Heart left ventricle (tissue), 16 donors: ENCODE data around the gene PCBP3. TPM values are rescaled to one million over a fixed set of nuclear protein-coding genes. Genes with fewer than 3 reads are reported as not detected.
"Not testable (repeated sequence)": the region's sequence is repeated elsewhere in the genome, so short reads cannot be mapped to it uniquely, and the experiment has no call there.

Source experiments
- ATAC-seq, 4 donors: fragments of 200-7000 bp; cut with Tn5 transposase; one replicate each; pipeline ENCODE4 v1.9.1; 2020 to 2022; ENCODE audit warnings: moderate library complexity in 4 of 4, mild to moderate bottlenecking in 3 of 4, moderate number of reproducible peaks in 1 of 4
- DNase-seq, 5 donors: peaks; one replicate each; pipeline ENCODE4 v3.0.0-alpha.2; 2020
- H3K27ac ChIP-seq, 12 donors: fragments of 200-600 bp; sonication (generic) in 4 of 12; one replicate each; pipeline versions ENCODE4 v1.5.0 to v1.8.0; 2016 to 2022; ENCODE audit warnings: mild to moderate bottlenecking in 2 of 12
- H3K27me3 ChIP-seq, 9 donors: fragments of 200-600 bp; sonication (generic) in 2 of 9; one replicate each; pipeline versions ENCODE4 v1.5.1 to v1.8.0; 2016 to 2022; ENCODE audit warnings: mild to moderate bottlenecking in 3 of 9
- H3K36me3 ChIP-seq, 9 donors: fragments of 200-600 bp; sonication (generic) in 2 of 9; one replicate each; pipeline versions ENCODE4 v1.5.0 to v1.8.0; 2018 to 2022; ENCODE audit warnings: mild to moderate bottlenecking in 2 of 9
- H3K4me1 ChIP-seq, 12 donors: fragments of 200-600 bp; sonication (generic) in 4 of 12; one replicate each; pipeline versions ENCODE4 v1.5.0 to v1.8.0; 2016 to 2022; ENCODE audit warnings: mild to moderate bottlenecking in 3 of 12
- H3K4me3 ChIP-seq, 12 donors: fragments of 200-600 bp; sonication (generic) in 4 of 12; one replicate each; pipeline versions ENCODE4 v1.5.0 to v1.8.0; 2017 to 2022; ENCODE audit warnings: mild to moderate bottlenecking in 9 of 12, moderate library complexity in 4 of 12
- H3K9me3 ChIP-seq, 12 donors: fragments of 200-600 bp; sonication (generic) in 4 of 12; one replicate each; pipeline versions ENCODE4 v1.5.0 to v1.8.0; 2016 to 2022; ENCODE audit warnings: mild to moderate bottlenecking in 1 of 12
- CTCF ChIP-seq, 12 donors: fragments of 200-600 bp; sonication (generic) in 4 of 12; IDR thresholded peaks; one replicate each; pipeline versions ENCODE4 v1.5.0 to v1.8.0; 2018 to 2022; ENCODE audit warnings: antibody characterized with exemption in 12 of 12, mild to moderate bottlenecking in 5 of 12
- POLR2A ChIP-seq, 2 donors: fragments of 450-650 bp; IDR thresholded peaks; one replicate each; pipeline ENCODE4 v1.6.1; 2017; ENCODE audit warnings: antibody characterized with exemption in 2 of 2, mild to moderate bottlenecking in 2 of 2, moderate library complexity in 2 of 2
- WGBS, 4 donors: extraction: QIAGEN DNeasy Blood & Tissue Kit in 2 of 4; methylation state at CpG; one replicate each; pipeline versions ENCODE4 v1.1.5 to v1.1.7; 2013 to 2018; 5-methylcytosine and 5-hydroxymethylcytosine counted together
- intact Hi-C, 10 donors: fragments of 100-400 bp; cut with DNase I; formaldehyde crosslinking; loops; one replicate each; pipeline versions ENCODE4 v1.11.1 to v1.14.2; 2022
- polyA plus RNA-seq, 2 donors: library from polyadenylated mRNA; stranded (reverse); fragments of 200-250 nt; gene quantifications; one replicate each; pipeline ENCODE4 v1.2.3, GENCODE V29; 2013
- total RNA-seq, 9 donors: library from RNA; depleted of rRNA in 2 of 9; stranded (reverse); fragments of >200 nt in 2 of 9; fragmentation: NEBNext Ultra II Directional in 3 of 9; extraction: Animal tissue kit (Norgen Biotek cat#: 25700) in 3 of 9; gene quantifications; one replicate each; pipeline versions ENCODE4 v1.1.0 to v1.2.4, GENCODE V29; 2016 to 2023
- donor health status: ischemic (EF 13 %, LVEDD 7.1; RV severe dilation, severe dysfunction).
- donor health status: healthy with polysubstance abuse.
- donor health status: DM: no; HTN: yes; CAD: no.
- donor health status: DM: no; HTN: no; CAD: no.
- donor health status: ischemic (EF 25% LVEDD 6.9; RV normal size, moderate dysfunction).
- donor health status: ischemic (EF 25% LVEDD 5.7; RV mildly dilated, moderate dysfunction).
- donor health status: healthy.
- donor health status: DM: yes; HTN: yes; CAD: no.
- donor health status: ischemic (EF 35%, LVEDD 5.7; RV mildly dilated, moderate dysfunction).
- donor health status: nonischemic (EF 11% LVEDD 7.7; RV severe dilation, severe dysfunction).
- donor health status: DM: yes; HTN: yes; CAD: no.
- donor health status: PGD.
- donor health status: ischemic (EF 29% LVEDD 5.4; RV normal size, mild dysfunction).
- donor health status: nonischemic (EF 23%, LVEDD 6.1; RV moderate dilation, normal function).

PCBP3 gene
- total and polyA plus RNA-seq, 11 donors: 0.72 to 11.4 (median 2.5) TPM; not detected in 1

- Histone ChIP-seq H3K9me3 (no peaks in the 10 kb centered on the region), H3K4me3 (no peak overlapping the region), H3K36me3 (no peaks in the 10 kb centered on the region), H3K27ac (no peak overlapping the region), H3K27me3 (peaks cover 0 to 49% (median 6%) of the 10 kb centered on the region in 9 donors), H3K4me1 (no peaks in the 10 kb centered on the region)
- no peak for DNase-seq
- no peak for ATAC-seq
- WGBS, 4 donors: 64 to 74% (median 72%) methylated on average over 12 of the region's 12 CpGs
- TF ChIP-seq POLR2A (IDR thresholded peaks at IDR 0.05): no peak
- no peak for TF ChIP-seq CTCF (IDR thresholded peaks at IDR 0.05)
- intact Hi-C loops: no loop called here
Observed at GRCh38 chr21:45620201-45620923, 23.2 kb upstream of the PCBP3 start.

- 64 to 78% (median 76%) methylated on average over 8 to 10 of the region's 10 CpGs for WGBS, 4 donors
- DNase-seq, H3K27ac ChIP-seq, H3K4me1 ChIP-seq, H3K9me3 ChIP-seq, ATAC-seq, H3K36me3 ChIP-seq, H3K4me3 ChIP-seq, intact Hi-C loops: not testable (repeated sequence)
- H3K27me3 ChIP-seq: peaks cover 0 to 43% (median 4%) of the 10 kb centered on the region in 9 donors
Observed at GRCh38 chr21:45621435-45622331, 21.8 kb upstream of the PCBP3 start.

- Histone ChIP-seq H3K27ac (no peak overlapping the region), H3K4me3 (no peak overlapping the region), H3K36me3 (no peaks in the 10 kb centered on the region), H3K9me3 (no peaks in the 10 kb centered on the region), H3K4me1 (no peaks in the 10 kb centered on the region), H3K27me3 (peaks cover 0 to 35% (median 4%) of the 10 kb centered on the region in 9 donors)
- intact Hi-C loops: no loop called here
- ATAC-seq (no peak), DNase-seq (no peak)
- 70 to 77% (median 73%) methylated on average over 19 of the region's 19 CpGs for WGBS, 4 donors
- TF ChIP-seq CTCF (IDR thresholded peaks at IDR 0.05): no peak
- TF ChIP-seq POLR2A (IDR thresholded peaks at IDR 0.05): no peak
Observed at GRCh38 chr21:45622416-45623097, 21.0 kb upstream of the PCBP3 start.

- Histone ChIP-seq H3K4me1 (no peaks in the 10 kb centered on the region), H3K36me3 (no peaks in the 10 kb centered on the region), H3K9me3 (no peaks in the 10 kb centered on the region), H3K27me3 (peaks cover 0 to 26% (median 4%) of the 10 kb centered on the region in 9 donors), H3K4me3 (no peak overlapping the region), H3K27ac (no peak overlapping the region)
- ATAC-seq (no peak), DNase-seq (no peak)
- TF ChIP-seq CTCF (IDR thresholded peaks at IDR 0.05): no peak
- TF ChIP-seq POLR2A (IDR thresholded peaks at IDR 0.05): no peak
- intact Hi-C loops: no loop called here
- 73 to 82% (median 81%) methylated on average over 7 of the region's 7 CpGs for WGBS, 4 donors
Observed at GRCh38 chr21:45623436-45623835, 20.1 kb upstream of the PCBP3 start.

GRCh38 chr21:45626127-45626526 lies 17.4 kb upstream of the PCBP3 start:
- ATAC-seq, H3K4me3 ChIP-seq, H3K4me1 ChIP-seq, H3K27ac ChIP-seq, H3K36me3 ChIP-seq, intact Hi-C loops, H3K27me3 ChIP-seq, H3K9me3 ChIP-seq, DNase-seq: not testable (repeated sequence)
- WGBS, 4 donors: 68 to 79% (median 73%) methylated on average over 2 of the region's 2 CpGs
